GM19240 (cell line): Measurements from ENCODE around the gene DNAJC16.
A peak's percentile ranks its signal among the peaks of the same experiment; 100 is the strongest.

Experiments
- DNase-seq: peaks from one replicate; pipeline ENCODE4 v3.0.0; 2011; ENCODE audit warnings: low spot score; ENCODE audit not compliant: insufficient read length

DNAJC16 gene

GRCh38 chr1:15538771-15539170 lies 12.1 kb downstream of the DNAJC16 start:
- no peak for DNase-seq

DNA sequence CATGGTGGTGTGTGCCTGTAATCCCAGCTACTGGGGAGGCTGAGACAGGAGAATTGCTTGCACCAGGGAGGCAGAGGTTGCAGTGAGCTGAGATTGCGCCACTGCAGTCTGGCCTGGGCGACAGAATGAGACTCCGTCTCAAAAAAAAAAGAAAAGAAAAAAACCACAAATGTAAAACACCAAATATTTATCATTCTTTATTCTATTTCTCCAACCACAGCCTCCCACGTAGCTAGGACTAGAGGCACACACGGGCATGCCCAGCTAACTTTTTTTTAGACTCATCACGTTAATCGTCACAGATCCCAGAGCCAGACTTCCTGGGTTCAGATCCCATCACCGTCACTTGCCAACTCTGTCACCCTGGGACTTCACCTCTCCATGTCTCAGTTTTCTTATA lies 13.5 kb downstream of the DNAJC16 start:
- DNase-seq: no peak

DNA sequence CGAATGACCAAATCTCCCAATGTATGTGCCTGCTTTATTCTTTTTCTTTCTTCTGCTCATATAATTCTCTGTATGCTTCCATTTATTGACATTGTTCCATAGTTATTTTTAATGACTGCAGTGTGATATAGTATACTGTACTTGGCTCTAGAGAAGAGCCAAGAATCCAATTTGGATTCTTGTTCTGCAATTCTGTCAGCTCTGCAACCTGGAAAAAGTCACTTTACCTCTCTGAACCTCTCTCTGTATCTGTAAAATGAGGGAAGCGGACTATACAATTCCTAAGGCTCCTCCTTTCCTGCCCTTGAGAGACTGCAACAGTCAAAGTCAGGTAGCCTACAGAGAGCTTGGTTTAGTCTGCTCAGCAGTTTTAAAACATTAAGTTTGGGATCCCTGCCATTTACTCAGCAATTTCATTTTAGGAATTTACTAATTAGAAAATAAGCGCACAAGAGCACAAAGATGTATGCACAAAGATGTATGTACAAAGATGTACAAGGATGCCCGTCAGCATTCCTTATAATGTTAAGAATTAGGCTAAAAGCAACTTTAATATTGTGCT lies 14.7 kb downstream of the DNAJC16 start:
- no peak for DNase-seq

DNA sequence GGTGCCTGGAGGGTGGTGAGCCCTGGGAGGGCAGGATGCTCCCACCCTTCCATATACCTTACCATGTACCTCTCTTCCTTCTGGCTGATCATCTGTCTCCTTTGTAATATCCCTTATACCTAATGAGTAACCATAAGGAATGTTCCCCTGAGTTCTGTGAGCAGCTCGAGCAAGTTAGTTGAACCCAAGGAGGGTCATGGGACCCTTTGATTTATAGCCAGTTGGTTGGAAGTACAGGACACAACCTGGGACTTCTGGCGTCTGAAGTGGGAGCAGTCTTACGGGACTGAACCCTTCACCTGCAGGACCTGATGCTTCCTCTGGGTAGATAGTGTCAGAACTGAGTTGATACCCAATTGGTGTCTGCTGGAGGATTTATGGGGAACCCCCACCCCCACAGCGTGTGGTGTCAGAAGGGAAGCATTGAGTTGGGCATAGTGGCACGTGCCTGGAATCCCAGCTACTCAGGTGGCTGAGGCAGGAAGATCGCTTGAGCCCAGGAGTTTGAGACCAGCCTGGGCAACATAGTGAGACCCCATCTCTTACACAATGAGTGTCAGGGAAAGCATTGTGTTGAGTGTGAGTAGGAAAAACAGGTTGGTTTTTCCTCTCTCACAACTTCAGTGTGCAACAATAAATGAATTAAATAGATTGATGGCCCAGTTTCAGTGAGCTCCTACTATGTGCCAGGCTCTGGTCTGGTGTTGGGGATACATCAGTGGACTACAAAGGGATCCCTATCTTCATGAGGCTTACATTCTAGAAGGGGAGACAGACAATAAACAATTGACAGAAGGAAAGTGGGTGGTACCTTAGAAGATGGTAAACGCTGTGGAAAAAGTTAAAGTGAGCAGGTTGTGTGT lies 16.0 kb downstream of the DNAJC16 start:
- DNase-seq: no peak

- no peak for DNase-seq
Measured at GRCh38 chr1:15543251-15543588, 16.6 kb downstream of the DNAJC16 start.

- no peak for DNase-seq
Measured at GRCh38 chr1:15543589-15544568, 17.2 kb downstream of the DNAJC16 start.

DNA sequence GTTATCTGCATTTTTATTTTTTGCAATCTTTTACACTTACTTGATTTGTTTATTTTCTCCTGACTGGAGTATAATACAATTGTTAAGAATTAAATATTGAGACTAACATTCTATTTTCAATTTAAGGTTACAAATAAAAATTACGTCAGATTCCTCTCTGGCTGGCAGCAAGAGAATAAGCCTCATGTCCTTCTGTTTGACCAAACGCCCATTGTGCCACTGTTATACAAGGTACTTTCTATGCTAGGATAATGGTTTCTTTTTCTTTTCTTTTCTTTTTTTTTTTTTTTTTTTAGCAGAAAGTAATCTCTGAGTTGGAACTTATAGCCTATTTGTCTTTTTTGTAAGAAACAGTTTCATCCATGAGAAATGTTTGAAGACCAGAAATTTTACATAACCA lies 20.0 kb downstream of the DNAJC16 start:
- DNase-seq: no peak

DNA sequence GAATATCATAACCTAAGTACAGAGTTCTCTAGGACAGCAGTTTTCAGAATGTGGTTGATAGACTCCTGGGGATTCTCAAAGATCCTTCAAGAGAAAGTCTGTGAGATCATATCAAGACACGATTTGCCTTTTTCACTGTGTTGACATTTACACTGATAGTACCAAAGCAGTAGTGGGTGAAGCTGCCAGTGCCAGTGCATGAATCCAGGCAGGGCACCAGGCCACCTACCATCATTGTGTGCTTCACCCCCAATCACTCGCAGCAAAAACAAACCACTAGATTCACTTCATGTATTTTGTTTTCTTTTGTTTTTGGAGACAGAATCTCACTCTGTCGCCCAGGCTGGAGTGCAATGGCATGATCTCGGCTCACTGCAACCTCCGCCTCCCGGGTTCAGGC lies 23.9 kb downstream of the DNAJC16 start:
- no peak for DNase-seq

- DNase-seq: no peak
Measured at GRCh38 chr1:15557008-15557407, 30.4 kb downstream of the DNAJC16 start.

DNA sequence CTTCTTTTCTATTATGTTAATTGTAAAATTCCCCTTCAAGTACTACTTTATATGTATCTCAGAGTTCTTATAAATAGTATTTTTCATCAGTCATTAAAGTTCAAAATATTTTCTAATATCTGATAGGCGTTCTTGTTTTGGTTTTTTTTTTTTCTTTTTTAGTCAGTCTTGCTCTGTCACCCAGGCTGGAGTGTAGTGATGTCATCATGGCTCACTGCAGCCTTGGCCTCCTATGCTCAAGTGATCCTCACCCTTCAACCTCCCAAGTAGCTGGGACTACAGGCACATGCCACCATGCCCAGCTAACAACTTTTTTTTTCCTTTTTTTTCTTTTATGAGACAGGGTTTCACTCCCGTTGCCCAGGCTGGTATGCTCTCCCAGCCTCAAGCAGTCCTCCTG lies 30.9 kb downstream of the DNAJC16 start:
- DNase-seq: no peak

DNA sequence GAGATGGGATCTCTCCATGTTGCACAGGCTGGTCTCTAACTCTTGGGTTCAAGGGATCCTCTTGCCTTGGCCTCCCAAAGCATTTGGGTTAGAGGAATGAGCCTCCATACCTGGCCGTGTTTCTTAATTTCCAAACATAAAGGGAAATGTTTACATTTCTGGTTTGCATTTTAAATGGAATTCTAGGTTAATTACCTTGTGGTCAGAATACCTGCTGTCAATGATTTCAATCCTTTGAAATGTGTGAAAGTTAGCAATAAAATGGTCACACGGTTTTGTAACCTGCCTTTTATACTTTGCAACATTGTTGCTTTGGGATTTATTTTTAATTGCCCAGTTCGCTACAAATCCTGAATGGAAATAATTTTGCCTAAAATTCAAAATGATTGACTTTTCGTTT lies 31.9 kb downstream of the DNAJC16 start:
- no peak for DNase-seq

DNA sequence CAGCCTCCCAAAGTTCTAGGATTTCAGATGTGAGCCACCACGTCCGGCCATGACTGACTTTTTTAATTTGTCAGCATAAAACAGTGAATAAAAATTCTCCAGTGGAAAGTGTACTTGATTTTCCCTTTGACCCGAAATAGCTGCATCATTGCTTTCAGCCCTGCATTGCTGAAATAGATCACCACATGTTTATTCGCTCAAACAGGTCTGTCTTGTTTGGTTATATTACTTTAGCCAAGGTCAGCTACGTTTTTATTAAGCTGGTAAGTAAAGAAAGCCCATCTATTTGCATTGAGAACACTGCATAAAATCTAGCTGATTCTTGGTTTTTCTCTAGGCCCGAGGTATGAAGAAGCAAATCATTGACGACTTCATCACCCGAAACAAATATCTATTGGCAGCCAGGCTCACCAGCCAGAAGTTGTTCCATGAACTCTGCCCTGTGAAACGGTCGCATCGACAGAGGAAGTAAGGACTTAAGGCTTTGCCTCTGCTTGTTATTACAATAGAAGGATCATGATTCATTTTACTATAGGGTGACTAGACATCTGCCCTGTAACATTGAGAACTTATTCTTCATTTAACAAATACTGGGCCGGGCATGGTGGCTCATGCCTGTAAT lies 32.7 kb downstream of the DNAJC16 start:
- no peak for DNase-seq

DNA sequence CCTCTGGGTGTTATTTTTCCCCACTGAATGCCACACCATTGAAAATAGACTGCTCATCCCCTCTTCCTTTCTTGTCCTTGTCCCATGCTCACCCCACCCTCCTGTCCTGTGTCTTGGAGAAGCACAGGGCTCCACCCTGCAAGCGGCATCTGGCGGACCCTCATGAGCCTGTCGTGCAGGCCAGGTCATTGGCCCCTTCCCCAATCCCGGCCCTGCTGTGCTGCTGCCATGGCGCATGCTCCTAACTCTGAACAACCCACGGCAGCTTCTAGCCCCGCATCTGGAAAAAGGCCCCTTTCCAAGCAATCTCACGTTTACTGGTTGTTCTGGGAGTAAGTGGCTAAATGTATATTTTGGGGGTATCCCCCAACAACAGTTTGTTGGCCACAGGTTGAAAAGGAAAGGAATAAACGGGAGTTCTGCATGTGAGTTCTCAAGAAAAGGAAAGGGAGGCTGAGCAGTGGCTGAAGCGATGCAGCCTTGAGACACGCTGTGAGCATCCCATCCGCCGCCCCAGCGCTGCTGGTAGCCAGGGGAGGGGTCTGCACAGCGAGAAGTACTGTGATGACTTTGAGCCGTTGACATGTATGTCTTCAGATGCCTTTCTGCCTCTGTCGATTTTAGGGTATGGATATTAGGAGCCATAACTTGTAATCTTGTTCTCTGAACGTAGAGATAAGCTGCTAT lies 41.9 kb downstream of the DNAJC16 start:
- DNase-seq: no peak

DNA sequence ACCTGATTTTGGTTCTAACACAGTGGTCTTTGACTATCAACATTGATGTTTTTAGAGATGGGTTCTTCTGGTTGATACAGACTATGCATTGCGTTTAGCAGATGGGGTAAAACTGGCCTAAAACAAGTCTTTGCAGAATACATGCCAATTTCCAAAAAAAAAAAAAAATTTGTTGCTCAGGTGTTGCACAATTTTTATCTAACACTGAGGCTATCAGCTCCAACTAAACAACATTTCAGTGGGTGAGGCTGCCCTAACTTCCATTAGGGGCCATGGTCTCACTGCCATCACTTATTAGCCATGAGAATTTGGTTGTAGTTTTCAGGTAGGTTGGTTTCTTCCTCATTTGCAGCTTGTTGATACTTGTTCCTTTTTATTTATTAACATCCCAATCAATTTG lies 44.2 kb downstream of the DNAJC16 start:
- DNase-seq: no peak

GRCh38 chr1:15571266-15571665 lies 44.6 kb downstream of the DNAJC16 start:
- DNase-seq: no peak

DNA sequence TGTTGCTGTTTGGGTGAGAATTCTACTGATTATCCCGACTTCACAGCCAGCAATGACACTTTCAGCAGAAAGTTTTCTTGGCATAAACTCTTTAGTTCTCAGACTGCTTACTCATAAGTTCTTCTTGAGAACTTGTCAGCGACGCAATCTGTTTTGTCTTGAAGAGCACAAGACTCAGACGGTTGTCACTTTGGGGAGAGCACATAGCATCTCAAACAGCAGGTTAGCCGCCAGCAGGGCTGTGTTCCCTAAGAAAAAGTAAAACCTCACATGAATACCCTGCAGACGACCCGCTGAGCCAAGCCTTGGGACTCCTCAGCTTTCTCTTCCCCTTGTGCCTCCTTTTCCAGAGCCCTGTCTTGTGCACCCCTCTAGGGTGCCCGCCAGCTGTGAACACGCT lies 46.8 kb downstream of the DNAJC16 start:
- DNase-seq: no peak

- no peak for DNase-seq
Measured at GRCh38 chr1:15574741-15575140, 48.1 kb downstream of the DNAJC16 start.

DNA sequence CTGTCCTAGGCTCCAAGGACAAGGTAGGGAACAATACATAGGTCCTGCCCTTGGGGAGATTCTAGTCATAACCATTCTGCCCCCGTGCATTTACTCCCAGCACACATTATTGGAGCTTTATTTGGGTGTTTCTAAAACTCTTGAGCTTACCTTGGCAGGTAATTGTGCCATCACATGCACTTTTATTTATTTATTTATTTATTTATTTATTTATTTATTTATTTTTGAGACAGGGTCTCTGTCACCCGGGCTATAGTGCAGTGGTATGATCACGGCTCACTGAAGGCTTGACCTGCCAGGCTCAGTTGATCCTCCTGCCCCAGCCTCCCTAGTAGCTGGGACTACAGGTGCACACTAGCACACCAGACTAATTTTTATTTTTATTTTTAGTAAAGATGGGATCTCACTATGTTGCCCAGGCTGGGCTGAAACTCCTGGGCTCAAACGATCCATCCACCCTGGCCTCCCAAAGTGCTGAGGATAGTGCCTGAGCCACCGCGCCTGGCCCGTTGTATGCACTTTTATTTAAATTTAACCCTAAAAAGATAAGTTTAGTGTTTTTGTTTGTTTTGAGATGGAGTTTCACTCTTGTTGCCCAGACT lies 49.0 kb downstream of the DNAJC16 start:
- no peak for DNase-seq

DNA sequence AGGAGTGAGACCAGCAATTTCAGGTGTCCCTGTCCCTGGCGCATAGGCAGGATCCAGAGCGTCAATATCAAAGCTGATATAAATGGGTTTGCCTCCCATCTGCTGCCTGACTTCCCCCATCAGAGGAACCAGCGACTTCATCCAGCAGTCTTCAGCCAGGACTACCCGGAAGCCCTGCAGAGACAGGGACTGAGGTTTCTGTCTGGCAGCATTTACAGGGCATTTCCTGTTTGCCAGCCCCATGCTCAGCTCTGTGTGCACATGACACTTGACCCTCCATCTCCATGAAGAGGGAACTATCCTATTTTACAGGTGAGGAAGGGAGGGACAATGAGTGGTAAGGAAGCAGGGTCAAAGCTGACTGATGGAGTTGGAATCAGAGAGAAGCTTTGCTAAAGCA lies 51.0 kb downstream of the DNAJC16 start:
- no peak for DNase-seq

DNA sequence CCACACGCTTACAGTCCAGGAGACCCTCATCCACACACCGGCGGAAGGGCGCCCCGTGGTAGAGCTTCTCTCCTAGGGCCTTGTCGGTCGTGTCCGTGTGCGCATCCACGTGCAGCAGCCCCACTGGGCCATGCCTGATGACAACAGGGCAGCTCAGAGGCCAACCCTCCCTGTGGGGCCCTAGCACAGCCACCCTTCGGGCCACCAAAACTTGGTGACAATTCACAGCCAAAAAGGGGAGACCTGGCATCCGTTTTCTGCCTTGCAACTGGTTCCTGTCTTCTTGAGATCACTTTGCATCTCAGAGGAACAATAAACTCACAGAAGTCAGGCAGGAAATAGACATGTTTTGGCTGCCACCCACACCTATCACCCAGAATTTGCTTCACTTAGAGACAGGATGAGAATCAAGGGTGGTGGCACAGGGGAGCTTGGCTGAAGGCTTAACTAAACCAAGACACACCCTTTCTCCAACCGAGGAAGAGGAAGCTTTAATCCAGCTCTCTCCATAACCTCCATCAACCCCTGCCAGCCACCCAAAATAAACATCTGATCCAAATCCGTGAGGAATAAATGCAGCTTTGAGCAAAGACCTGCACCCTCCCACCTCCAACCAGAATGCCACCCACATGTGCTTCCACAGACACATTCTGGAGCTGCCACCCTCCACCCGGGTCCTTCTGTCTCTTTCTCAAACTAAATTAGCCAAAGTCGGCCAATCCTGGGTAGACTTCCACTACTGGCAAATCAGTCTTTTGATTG lies 52.5 kb downstream of the DNAJC16 start:
- peak; percentile 25 for DNase-seq
